ENCODE data around the gene ETS2. TPM values are rescaled to one million over a fixed set of nuclear protein-coding genes. Genes with fewer than 3 reads are reported as not detected.

Gene ETS2
- total RNA-seq, 1 donor from 2014 or later: 22.4 TPM

GRCh38 chr21:38852278-38852677 lies 46.5 kb downstream of the ETS2 start:
- no peaks in the 10 kb centered on the region for H3K4me1 ChIP-seq
- H3K4me3 ChIP-seq: no peak overlapping the region
- no peaks in the 10 kb centered on the region for H3K79me2 ChIP-seq (ENCODE audit: low read depth)
- no peaks in the 10 kb centered on the region for H3K36me3 Mint-ChIP-seq
- H3K4me1 Mint-ChIP-seq: peaks cover 14% of the 10 kb centered on the region
- TF ChIP-seq CTCF (IDR thresholded peaks at IDR 0.05) (no peak), EZH2phosphoT487 (IDR thresholded peaks at IDR 0.05) (no peak)
- H3K4me2 ChIP-seq: no peak overlapping the region
- H3K36me3 ChIP-seq: no peaks in the 10 kb centered on the region
- H2AFZ ChIP-seq (replicated peaks): no peak overlapping the region
- no peak overlapping the region for H3K9ac ChIP-seq
- no peaks in the 10 kb centered on the region for H3F3A ChIP-seq (ENCODE audit: low read depth)
- H3K9me3 ChIP-seq (ENCODE audit: low read depth): no peaks in the 10 kb centered on the region
- peaks cover 4% of the 10 kb centered on the region for H3K27me3 Mint-ChIP-seq (ENCODE audit: insufficient read depth, low read depth)
- H4K20me1 ChIP-seq (ENCODE audit: low read depth): no peaks in the 10 kb centered on the region
- no peak for DNase-seq (ENCODE audit: low spot score)
- H3K27me3 ChIP-seq: no peaks in the 10 kb centered on the region
- no peak overlapping the region for H3K27ac ChIP-seq
- no peaks in the 10 kb centered on the region for H3K9me3 Mint-ChIP-seq
- no peak overlapping the region for H3K27ac Mint-ChIP-seq
- H3K4me3 Mint-ChIP-seq: no peak overlapping the region

GRCh38 chr21:38852708-38853107 lies 47.0 kb downstream of the ETS2 start:
- Mint-ChIP-seq H3K27me3 (ENCODE audit: insufficient read depth, low read depth) (peaks cover 3% of the 10 kb centered on the region), H3K4me3 (no peak overlapping the region), H3K27ac (no peak overlapping the region), H3K36me3 (no peaks in the 10 kb centered on the region), H3K9me3 (peaks cover under 1% of the 10 kb centered on the region), H3K4me1 (peaks cover 15% of the 10 kb centered on the region)
- Histone ChIP-seq H3F3A (ENCODE audit: low read depth) (no peaks in the 10 kb centered on the region), H3K4me3 (no peak overlapping the region), H4K20me1 (ENCODE audit: low read depth) (no peaks in the 10 kb centered on the region), H2AFZ (replicated peaks) (no peak overlapping the region), H3K9ac (no peak overlapping the region), H3K4me1 (no peaks in the 10 kb centered on the region), H3K79me2 (ENCODE audit: low read depth) (no peaks in the 10 kb centered on the region), H3K27me3 (no peaks in the 10 kb centered on the region), H3K27ac (no peak overlapping the region), H3K36me3 (no peaks in the 10 kb centered on the region), H3K4me2 (no peak overlapping the region), H3K9me3 (ENCODE audit: low read depth) (no peaks in the 10 kb centered on the region)
- DNase-seq (ENCODE audit: low spot score): no peak
- TF ChIP-seq CTCF (IDR thresholded peaks at IDR 0.05) (no peak), EZH2phosphoT487 (IDR thresholded peaks at IDR 0.05) (no peak), EZH2 (IDR thresholded peaks at IDR 0.05) (no peak)

GRCh38 chr21:38853421-38853919 lies 47.7 kb downstream of the ETS2 start:
- H3K4me2 ChIP-seq: no peak overlapping the region
- H3K4me3 Mint-ChIP-seq: no peak overlapping the region
- H3K4me1 Mint-ChIP-seq: peaks cover 21% of the 10 kb centered on the region
- peaks cover 3% of the 10 kb centered on the region for H3K9me3 Mint-ChIP-seq
- no peaks in the 10 kb centered on the region for H3K79me2 ChIP-seq (ENCODE audit: low read depth)
- no peaks in the 10 kb centered on the region for H3K36me3 ChIP-seq
- no peak overlapping the region for H3K27ac Mint-ChIP-seq
- H3K36me3 Mint-ChIP-seq: no peaks in the 10 kb centered on the region
- H3K4me1 ChIP-seq: no peaks in the 10 kb centered on the region
- DNase-seq (ENCODE audit: low spot score): no peak
- H3K27me3 Mint-ChIP-seq (ENCODE audit: insufficient read depth, low read depth): peaks cover 3% of the 10 kb centered on the region
- no peaks in the 10 kb centered on the region for H3F3A ChIP-seq (ENCODE audit: low read depth)
- H3K9me3 ChIP-seq (ENCODE audit: low read depth): no peaks in the 10 kb centered on the region
- no peak overlapping the region for H3K9ac ChIP-seq
- no peak overlapping the region for H2AFZ ChIP-seq (replicated peaks)
- no peaks in the 10 kb centered on the region for H4K20me1 ChIP-seq (ENCODE audit: low read depth)
- TF ChIP-seq EZH2phosphoT487 (IDR thresholded peaks at IDR 0.05) (no peak), EZH2 (IDR thresholded peaks at IDR 0.05) (no peak), CTCF (IDR thresholded peaks at IDR 0.05) (no peak)
- no peak overlapping the region for H3K4me3 ChIP-seq
- no peaks in the 10 kb centered on the region for H3K27me3 ChIP-seq
- no peak overlapping the region for H3K27ac ChIP-seq
